GM23338 (cell line): ENCODE measurements around the gene CPM.

Source experiments
- EZH2 ChIP-seq: fragments of 200-600 bp; sonication (generic); IDR thresholded peaks from one replicate; pipeline ENCODE4 v1.8.0; 2017; ENCODE audit warnings: antibody characterized with exemption, mild to moderate bottlenecking, low read depth; ENCODE audit not compliant: unreplicated experiment
- NANOG ChIP-seq: IDR thresholded peaks from 2 replicates; pipeline ENCODE4 v1.6.1; 2016; ENCODE audit warnings: antibody characterized with exemption, borderline replicate concordance
- POLR2AphosphoS5 ChIP-seq: IDR thresholded peaks from 2 replicates; pipeline ENCODE4 v1.6.1; 2016; ENCODE audit warnings: antibody characterized with exemption, low read depth
- STAT1 ChIP-seq: IDR thresholded peaks from one replicate; pipeline ENCODE4 v1.6.1; 2016; ENCODE audit warnings: antibody characterized with exemption; ENCODE audit not compliant: unreplicated experiment
- TF ChIP-seq, protein P1 (sequence below), 2 experiments: fragments of 200-600 bp in 1 of 2; sonication (generic) in 1 of 2; conservative IDR thresholded peaks; 2 replicates each; pipeline versions ENCODE4 v1.5.1 to v1.6.1; 2016 to 2017; ENCODE audit warnings: antibody characterized with exemption in 2 of 2, low read depth in 2 of 2, mild to moderate bottlenecking in 2 of 2, moderate library complexity in 1 of 2
- TF ChIP-seq, protein P2 (sequence below): IDR thresholded peaks from one replicate; pipeline ENCODE4 v1.6.1; 2018; ENCODE audit warnings: antibody characterized with exemption; ENCODE audit not compliant: unreplicated experiment

GRCh38 chr12:68873316-68873715 lies 59.7 kb downstream of the CPM start:
- TF ChIP-seq, protein P1, sequence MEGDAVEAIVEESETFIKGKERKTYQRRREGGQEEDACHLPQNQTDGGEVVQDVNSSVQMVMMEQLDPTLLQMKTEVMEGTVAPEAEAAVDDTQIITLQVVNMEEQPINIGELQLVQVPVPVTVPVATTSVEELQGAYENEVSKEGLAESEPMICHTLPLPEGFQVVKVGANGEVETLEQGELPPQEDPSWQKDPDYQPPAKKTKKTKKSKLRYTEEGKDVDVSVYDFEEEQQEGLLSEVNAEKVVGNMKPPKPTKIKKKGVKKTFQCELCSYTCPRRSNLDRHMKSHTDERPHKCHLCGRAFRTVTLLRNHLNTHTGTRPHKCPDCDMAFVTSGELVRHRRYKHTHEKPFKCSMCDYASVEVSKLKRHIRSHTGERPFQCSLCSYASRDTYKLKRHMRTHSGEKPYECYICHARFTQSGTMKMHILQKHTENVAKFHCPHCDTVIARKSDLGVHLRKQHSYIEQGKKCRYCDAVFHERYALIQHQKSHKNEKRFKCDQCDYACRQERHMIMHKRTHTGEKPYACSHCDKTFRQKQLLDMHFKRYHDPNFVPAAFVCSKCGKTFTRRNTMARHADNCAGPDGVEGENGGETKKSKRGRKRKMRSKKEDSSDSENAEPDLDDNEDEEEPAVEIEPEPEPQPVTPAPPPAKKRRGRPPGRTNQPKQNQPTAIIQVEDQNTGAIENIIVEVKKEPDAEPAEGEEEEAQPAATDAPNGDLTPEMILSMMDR (conservative IDR thresholded peaks at IDR 0.05; ENCODE audit: low read depth in 2 of 2) = no peak
- TF ChIP-seq POLR2AphosphoS5 = no peak
- no peak for TF ChIP-seq STAT1
- no peak for TF ChIP-seq EZH2
- no peak for TF ChIP-seq NANOG
- TF ChIP-seq, protein P2, sequence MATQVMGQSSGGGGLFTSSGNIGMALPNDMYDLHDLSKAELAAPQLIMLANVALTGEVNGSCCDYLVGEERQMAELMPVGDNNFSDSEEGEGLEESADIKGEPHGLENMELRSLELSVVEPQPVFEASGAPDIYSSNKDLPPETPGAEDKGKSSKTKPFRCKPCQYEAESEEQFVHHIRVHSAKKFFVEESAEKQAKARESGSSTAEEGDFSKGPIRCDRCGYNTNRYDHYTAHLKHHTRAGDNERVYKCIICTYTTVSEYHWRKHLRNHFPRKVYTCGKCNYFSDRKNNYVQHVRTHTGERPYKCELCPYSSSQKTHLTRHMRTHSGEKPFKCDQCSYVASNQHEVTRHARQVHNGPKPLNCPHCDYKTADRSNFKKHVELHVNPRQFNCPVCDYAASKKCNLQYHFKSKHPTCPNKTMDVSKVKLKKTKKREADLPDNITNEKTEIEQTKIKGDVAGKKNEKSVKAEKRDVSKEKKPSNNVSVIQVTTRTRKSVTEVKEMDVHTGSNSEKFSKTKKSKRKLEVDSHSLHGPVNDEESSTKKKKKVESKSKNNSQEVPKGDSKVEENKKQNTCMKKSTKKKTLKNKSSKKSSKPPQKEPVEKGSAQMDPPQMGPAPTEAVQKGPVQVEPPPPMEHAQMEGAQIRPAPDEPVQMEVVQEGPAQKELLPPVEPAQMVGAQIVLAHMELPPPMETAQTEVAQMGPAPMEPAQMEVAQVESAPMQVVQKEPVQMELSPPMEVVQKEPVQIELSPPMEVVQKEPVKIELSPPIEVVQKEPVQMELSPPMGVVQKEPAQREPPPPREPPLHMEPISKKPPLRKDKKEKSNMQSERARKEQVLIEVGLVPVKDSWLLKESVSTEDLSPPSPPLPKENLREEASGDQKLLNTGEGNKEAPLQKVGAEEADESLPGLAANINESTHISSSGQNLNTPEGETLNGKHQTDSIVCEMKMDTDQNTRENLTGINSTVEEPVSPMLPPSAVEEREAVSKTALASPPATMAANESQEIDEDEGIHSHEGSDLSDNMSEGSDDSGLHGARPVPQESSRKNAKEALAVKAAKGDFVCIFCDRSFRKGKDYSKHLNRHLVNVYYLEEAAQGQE = no peak
